HG03280 (cell line): ENCODE measurements around the gene LENG1.

ENCODE experiments used
- ATAC-seq: cut with Tn5 transposase; IDR thresholded peaks from one replicate; pipeline ENCODE4 v1.9.1; 2021; ENCODE audit warnings: mild to moderate bottlenecking, moderate library complexity; ENCODE audit not compliant: unreplicated experiment

LENG1 gene

DNA sequence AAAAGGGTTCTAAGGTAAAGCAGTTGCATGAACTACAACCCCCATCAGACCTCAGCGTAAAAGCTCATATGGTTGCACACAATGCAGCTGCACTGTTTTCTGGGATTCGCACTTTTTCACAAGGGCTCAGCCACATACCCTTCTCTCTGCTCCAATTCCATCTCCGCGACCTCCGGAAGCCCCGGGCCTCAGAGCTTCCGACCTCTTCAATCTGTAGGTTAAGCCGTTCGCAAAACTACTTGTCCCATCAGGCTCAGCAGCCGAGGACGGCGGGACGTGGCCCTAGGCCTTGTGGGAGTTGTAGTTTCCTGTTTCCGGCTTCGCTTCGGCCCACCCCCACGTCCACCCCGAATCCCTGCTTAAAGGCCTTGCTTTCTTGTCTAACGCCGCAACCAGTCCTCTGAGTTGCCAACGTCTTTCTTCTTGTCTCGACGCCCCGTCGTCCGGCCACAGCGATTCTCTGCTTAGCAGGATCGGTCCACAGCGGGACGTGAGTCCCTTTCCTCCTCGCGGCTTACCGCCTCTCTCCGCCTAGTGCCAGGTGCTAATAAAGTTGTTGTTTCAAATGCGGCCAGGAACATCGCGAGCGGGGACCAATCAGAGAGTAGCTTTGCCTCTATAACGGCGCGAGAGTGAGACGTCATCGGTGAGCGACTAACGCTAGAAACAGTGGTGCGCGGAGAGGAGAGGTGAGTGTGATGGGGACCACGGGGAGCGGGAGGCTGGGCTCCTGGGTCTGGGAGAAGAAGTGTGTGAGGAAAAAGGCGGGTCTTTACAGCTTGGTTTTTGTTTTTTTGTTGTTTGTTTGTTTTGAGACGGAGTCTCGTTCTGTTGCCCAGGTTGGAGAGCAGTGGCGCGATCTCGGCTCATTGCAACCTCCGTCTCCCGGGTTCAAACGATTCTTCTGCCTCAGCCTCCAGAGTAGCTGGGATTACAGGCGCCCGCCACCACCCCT is 44.1 kb downstream of the LENG1 start, which contains the start of the genes PRPF31 and TFPT:
PRPF31 (plus strand) TSS at position 646 of the 955 bp plus-strand sequence. CDS start 2,525 bp downstream, outside the sequence.
TFPT (minus strand) TSS at position 549 of the 955 bp plus-strand sequence; CDS start at position 161, 388 bp downstream.
- ATAC-seq, result peak; percentile 88

DNA sequence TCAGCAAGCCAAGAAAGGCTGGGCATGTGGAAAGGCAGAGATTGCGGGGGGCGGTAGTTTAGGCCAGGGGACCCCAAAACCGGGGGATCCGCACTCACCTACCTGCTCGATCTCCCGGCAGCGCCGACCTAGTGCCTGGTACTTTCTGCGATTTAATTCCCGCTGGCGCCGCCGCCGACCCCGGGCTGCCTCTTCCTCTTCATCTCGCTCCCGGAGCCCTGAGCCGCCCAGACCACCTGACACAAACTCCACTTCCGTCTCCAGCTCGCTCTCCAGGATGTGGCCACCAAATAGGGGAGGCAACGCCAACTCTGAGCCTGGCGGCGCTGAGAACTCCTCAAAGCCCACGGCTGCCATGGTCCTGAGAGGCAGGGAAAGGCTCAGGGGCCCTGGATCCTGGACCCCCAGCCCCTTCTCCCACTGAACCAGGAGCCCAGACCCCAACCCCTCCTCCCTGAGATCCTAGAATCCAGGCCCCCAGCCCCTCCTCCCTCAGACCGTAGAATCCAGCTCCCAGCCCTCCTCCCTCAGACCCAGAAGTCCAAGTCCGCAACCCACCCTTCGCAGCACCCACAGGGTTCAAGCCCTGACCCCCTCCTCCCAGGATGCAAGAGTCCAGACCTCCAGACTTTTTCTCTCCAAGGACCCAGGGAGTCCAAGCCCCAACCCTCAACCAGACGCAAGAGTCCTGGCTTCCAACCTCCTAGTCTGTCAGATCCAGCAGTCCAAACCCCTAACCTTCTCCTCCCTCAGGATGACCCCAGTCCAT is 45.0 kb downstream of the LENG1 start:
- no peak for ATAC-seq

- no peak for ATAC-seq
Measured at GRCh38 chr19:54109651-54110050, 49.9 kb downstream of the LENG1 start.

DNA sequence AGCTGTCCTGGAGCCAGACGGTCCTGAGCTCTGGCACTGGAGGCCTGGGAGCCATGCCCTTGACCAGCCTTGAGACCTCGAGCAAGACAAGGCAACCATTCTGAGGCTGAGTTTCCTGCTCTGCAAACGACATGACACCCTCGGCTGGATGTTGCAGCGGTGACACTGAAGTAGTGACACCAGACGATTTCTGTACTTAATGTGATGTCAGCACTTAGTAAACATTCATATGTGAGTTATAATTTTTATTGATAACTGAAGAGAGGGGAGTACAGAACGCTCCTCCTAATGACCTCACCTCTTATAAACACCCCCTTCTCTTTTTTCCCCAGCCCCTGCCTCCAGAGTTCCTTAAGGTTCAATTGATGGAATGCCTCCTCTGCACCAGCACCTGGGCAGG is 51.0 kb downstream of the LENG1 start:
- ATAC-seq, result no peak

DNA sequence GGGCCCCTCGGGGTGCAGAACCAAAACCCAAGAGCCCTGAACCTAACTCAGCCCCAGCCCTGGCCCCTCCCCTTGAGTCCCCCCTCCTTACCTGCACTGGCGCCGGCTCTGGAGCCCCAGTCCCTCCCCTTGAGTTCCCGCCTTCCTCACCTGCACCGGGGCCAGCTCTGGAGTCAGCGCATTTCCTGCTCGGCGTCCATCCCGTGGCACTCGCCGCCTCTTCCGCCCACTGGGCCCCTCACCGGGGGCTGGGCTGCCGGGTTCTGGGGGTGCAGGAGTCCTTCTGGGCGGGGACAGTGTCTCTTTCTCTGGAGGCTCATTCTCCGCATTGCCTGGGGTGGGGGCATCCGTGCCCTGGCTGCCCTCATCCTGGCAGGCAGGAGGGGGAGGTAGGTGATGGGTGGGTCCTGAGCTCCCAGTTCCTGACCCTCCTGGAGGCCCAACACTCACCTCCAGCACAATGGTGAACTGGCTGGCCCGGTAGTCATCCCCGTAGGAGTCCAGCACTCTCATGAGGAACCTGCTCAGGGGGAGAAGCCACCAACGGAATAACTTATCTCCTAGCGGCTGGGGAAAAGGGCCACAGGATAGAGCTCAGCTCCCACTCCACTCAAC is 51.5 kb downstream of the LENG1 start:
- no peak for ATAC-seq

GRCh38 chr19:54106716-54107115 is 52.8 kb downstream of the LENG1 start:
- ATAC-seq, result no peak

- no peak for ATAC-seq
Measured at GRCh38 chr19:54105796-54106195, 53.7 kb downstream of the LENG1 start.
